Measurements from ENCODE around the gene LACRT. TPM values are rescaled to one million over a fixed set of nuclear protein-coding genes. Genes with fewer than 3 reads are reported as not detected.
A peak's percentile ranks its signal among the peaks of the same experiment; 100 is the strongest.

LACRT gene
- total RNA-seq, 1 donor from 2014 or later: not detected

- Mint-ChIP-seq H3K4me1 (ENCODE audit: low read depth) (peaks cover 2% of the 10 kb centered on the region), H3K9me3 (no peaks in the 10 kb centered on the region), H3K27ac (no peak overlapping the region), H3K36me3 (ENCODE audit: low read depth) (no peaks in the 10 kb centered on the region), H3K4me3 (ENCODE audit: low read depth) (no peak overlapping the region), H3K27me3 (ENCODE audit: low read depth) (peaks cover 10% of the 10 kb centered on the region)
- intact Hi-C loops (cut with micrococcal nuclease): no loop called here
- DNase-seq (ENCODE audit: low spot score): no peak
These were observed 29.3 kb downstream of the LACRT start for GRCh38 chr12:54605138-54605970.

DNA sequence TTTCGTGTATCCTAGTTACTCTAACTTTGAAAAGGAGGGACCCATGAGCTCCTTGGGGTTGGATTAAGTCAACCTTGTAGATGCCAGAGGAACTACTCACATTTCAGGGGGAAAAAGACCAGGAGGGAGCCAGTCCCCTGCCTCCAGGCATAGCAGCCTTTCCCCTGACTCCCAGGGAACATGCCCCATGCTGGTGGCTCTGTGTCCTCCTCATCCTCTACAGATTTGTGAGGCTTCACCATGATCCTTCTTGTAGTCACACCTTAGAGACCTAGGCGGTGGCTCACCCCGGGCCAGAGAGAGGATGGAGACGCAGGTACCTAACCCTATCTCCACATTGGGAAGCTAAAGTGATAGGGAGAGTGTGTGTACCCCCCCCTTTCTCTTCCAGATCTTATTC lies 30.3 kb downstream of the LACRT start:
- H3K9me3 Mint-ChIP-seq: no peaks in the 10 kb centered on the region
- H3K27ac Mint-ChIP-seq: no peak overlapping the region
- H3K4me1 Mint-ChIP-seq (ENCODE audit: low read depth): peaks cover 2% of the 10 kb centered on the region
- H3K4me3 Mint-ChIP-seq (ENCODE audit: low read depth): no peak overlapping the region
- no peak for DNase-seq (ENCODE audit: low spot score)
- peaks cover 14% of the 10 kb centered on the region for H3K27me3 Mint-ChIP-seq (ENCODE audit: low read depth)
- H3K36me3 Mint-ChIP-seq (ENCODE audit: low read depth): no peaks in the 10 kb centered on the region
- intact Hi-C loops (cut with micrococcal nuclease): no loop called here

DNA sequence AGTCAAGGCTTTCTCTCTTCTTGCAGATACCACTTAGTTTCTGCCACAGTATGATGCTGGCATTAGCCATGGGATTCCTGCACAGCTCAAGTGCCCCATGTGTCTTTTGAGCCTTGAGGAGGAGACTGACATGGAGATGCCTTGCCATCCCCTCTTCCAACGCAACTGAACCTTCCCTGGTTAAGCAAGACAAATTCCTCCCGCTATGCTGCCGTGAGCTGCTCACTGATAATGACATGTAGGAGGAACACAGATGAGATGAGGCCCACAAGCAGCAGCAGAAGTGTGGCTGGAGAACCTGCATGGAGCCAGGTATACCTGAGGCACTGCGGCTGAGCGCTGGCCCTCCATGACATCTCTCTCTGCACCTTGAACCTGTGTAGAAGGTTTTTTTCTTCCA lies 30.8 kb downstream of the LACRT start:
- Mint-ChIP-seq H3K9me3 (no peaks in the 10 kb centered on the region), H3K27me3 (ENCODE audit: low read depth) (peaks cover 18% of the 10 kb centered on the region), H3K4me3 (ENCODE audit: low read depth) (no peak overlapping the region), H3K4me1 (ENCODE audit: low read depth) (peaks cover 2% of the 10 kb centered on the region), H3K27ac (no peak overlapping the region), H3K36me3 (ENCODE audit: low read depth) (no peaks in the 10 kb centered on the region)
- intact Hi-C loops (cut with micrococcal nuclease): no loop called here
- no peak for DNase-seq (ENCODE audit: low spot score)

DNA sequence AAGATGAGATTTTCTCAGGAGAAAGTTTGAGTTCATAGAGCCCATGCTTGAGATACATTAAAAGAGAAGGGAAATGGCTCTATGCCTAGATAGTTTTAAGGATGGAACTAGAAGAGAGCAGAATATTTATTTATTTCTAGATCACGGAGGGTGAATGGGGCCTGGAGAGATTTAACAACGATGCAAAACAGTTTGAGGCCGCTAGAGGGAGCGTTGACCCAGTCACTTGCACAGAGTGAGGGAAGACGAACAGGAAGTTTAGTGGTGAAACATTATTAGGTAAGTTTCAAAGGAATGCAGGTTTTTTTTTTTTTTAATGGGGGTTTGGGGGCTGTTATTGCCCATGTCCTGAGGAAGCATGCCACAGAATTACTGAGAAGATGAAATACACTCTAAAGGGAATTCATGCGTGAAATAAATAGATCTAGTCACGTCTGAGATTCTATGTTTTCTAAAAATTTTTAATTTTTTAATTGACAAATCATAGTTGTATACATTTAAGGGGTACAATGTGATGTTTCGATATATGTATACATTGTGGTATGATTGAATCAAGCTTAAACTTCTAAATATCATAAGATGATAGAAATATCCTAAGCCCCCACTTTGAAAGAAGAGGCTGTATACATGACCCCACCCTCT lies 31.4 kb downstream of the LACRT start:
- peaks cover 19% of the 10 kb centered on the region for H3K27me3 Mint-ChIP-seq (ENCODE audit: low read depth)
- intact Hi-C loops (cut with micrococcal nuclease): no loop called here
- peaks cover 2% of the 10 kb centered on the region for H3K4me1 Mint-ChIP-seq (ENCODE audit: low read depth)

GRCh38 chr12:54602661-54603060 lies 32.0 kb downstream of the LACRT start:
- H3K36me3 Mint-ChIP-seq (ENCODE audit: low read depth): no peaks in the 10 kb centered on the region
- H3K27ac Mint-ChIP-seq: no peak overlapping the region
- intact Hi-C loops (cut with micrococcal nuclease): no loop called here
- peaks cover 17% of the 10 kb centered on the region for H3K27me3 Mint-ChIP-seq (ENCODE audit: low read depth)
- DNase-seq (ENCODE audit: low spot score): no peak
- H3K4me3 Mint-ChIP-seq (ENCODE audit: low read depth): no peak overlapping the region
- peaks cover 2% of the 10 kb centered on the region for H3K4me1 Mint-ChIP-seq (ENCODE audit: low read depth)
- H3K9me3 Mint-ChIP-seq: no peaks in the 10 kb centered on the region

More for the DNA sequence above, 31.4 kb downstream of the LACRT start:
- no peaks in the 10 kb centered on the region for H3K36me3 Mint-ChIP-seq (ENCODE audit: low read depth)
- no peak overlapping the region for H3K4me3 Mint-ChIP-seq (ENCODE audit: low read depth)
- no peaks in the 10 kb centered on the region for H3K9me3 Mint-ChIP-seq
- no peak overlapping the region for H3K27ac Mint-ChIP-seq
- DNase-seq (ENCODE audit: low spot score): peak; percentile 52

- Mint-ChIP-seq H3K27me3 (ENCODE audit: low read depth) (peaks cover 12% of the 10 kb centered on the region), H3K36me3 (ENCODE audit: low read depth) (no peaks in the 10 kb centered on the region), H3K27ac (no peak overlapping the region), H3K9me3 (no peaks in the 10 kb centered on the region), H3K4me1 (ENCODE audit: low read depth) (peaks cover 2% of the 10 kb centered on the region), H3K4me3 (ENCODE audit: low read depth) (no peak overlapping the region)
- intact Hi-C loops (cut with micrococcal nuclease): no loop called here
- DNase-seq (ENCODE audit: low spot score): no peak
These were observed 32.9 kb downstream of the LACRT start for GRCh38 chr12:54601841-54602240.

DNA sequence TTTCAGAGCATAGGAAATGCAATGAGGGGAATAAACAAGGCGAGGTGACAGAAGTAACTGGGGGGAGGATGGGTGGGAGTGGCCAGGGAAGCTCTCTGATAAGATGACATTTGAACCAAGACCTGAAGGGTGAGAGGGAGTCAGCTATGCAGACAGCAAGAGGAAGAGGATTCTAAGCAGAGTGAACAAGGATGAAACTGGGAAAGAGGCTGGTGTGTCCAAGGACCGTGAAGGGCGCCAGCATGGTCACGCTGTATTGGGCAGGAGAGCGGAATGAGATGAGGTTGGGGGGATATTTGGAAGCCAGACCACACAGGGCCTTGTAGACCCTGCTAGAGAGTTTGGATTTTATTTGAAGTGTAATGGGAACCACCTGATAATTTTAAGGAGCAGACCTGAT lies 35.7 kb downstream of the LACRT start:
- H3K4me1 Mint-ChIP-seq (ENCODE audit: low read depth): peaks cover 2% of the 10 kb centered on the region
- intact Hi-C loops (cut with micrococcal nuclease): no loop called here
- no peak for DNase-seq (ENCODE audit: low spot score)
- no peaks in the 10 kb centered on the region for H3K36me3 Mint-ChIP-seq (ENCODE audit: low read depth)
- H3K27ac Mint-ChIP-seq: no peak overlapping the region
- H3K9me3 Mint-ChIP-seq: no peaks in the 10 kb centered on the region
- peaks cover 19% of the 10 kb centered on the region for H3K27me3 Mint-ChIP-seq (ENCODE audit: low read depth)
- H3K4me3 Mint-ChIP-seq (ENCODE audit: low read depth): no peak overlapping the region

- peak; percentile 19 for DNase-seq (ENCODE audit: low spot score)
- H3K9me3 Mint-ChIP-seq: no peaks in the 10 kb centered on the region
- H3K36me3 Mint-ChIP-seq (ENCODE audit: low read depth): no peaks in the 10 kb centered on the region
- no peaks in the 10 kb centered on the region for H3K4me1 Mint-ChIP-seq (ENCODE audit: low read depth)
- no peak overlapping the region for H3K27ac Mint-ChIP-seq
- peaks cover 22% of the 10 kb centered on the region for H3K27me3 Mint-ChIP-seq (ENCODE audit: low read depth)
- intact Hi-C loops (cut with micrococcal nuclease): no loop called here
- H3K4me3 Mint-ChIP-seq (ENCODE audit: low read depth): no peak overlapping the region
These were observed 38.2 kb downstream of the LACRT start for GRCh38 chr12:54596526-54596946.

DNA sequence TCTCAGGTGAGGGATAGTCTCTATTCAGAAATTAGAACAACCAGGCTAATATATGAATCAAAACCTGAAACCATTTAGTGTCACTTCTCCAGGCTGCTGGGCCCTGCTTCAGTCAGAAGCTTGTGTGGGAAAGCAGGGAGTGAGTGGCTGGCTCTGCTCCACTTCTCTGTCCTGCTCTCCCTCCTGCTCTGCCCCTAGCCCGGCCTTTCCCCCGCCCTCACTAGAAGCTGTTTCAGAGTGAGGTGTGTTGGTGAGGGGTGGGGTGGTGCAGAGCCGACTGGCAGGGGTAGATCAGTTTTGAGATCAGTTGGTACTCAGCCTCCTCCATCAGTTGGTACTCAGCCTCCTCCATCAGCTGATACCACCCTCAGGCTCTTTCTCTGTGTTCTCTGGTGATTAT lies 39.2 kb downstream of the LACRT start:
- H3K4me3 Mint-ChIP-seq (ENCODE audit: low read depth): no peak overlapping the region
- no peaks in the 10 kb centered on the region for H3K9me3 Mint-ChIP-seq
- H3K4me1 Mint-ChIP-seq (ENCODE audit: low read depth): no peaks in the 10 kb centered on the region
- no peak for DNase-seq (ENCODE audit: low spot score)
- intact Hi-C loops (cut with micrococcal nuclease): no loop called here
- peaks cover 31% of the 10 kb centered on the region for H3K27me3 Mint-ChIP-seq (ENCODE audit: low read depth)
- no peaks in the 10 kb centered on the region for H3K36me3 Mint-ChIP-seq (ENCODE audit: low read depth)
- H3K27ac Mint-ChIP-seq: no peak overlapping the region

DNA sequence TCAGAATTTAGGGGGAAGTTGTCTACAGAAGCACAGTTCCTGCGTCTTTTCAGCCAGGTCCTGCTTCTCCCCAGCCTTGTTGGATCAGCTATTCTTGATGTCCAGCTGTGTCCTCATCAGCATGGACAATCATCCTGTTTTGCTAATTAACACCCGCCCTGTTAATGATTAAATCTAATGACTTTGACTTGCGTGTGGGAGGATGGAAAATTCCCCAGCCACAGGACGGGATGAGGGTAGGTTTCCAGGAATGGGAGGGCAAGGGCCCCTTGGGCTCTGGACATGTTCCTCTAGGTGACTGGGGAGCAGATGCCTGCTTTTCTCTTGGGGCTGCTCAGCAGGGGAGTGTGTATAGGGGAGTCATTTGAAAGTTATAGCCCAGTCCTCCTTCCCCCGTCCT lies 41.0 kb downstream of the LACRT start:
- Mint-ChIP-seq H3K4me1 (ENCODE audit: low read depth) (no peaks in the 10 kb centered on the region), H3K9me3 (no peaks in the 10 kb centered on the region), H3K27ac (no peak overlapping the region), H3K36me3 (ENCODE audit: low read depth) (no peaks in the 10 kb centered on the region), H3K4me3 (ENCODE audit: low read depth) (no peak overlapping the region), H3K27me3 (ENCODE audit: low read depth) (peaks cover 38% of the 10 kb centered on the region)
- intact Hi-C loops (cut with micrococcal nuclease): no loop called here
- DNase-seq (ENCODE audit: low spot score): no peak

- H3K9me3 Mint-ChIP-seq: no peaks in the 10 kb centered on the region
- no peaks in the 10 kb centered on the region for H3K36me3 Mint-ChIP-seq (ENCODE audit: low read depth)
- intact Hi-C loops (cut with micrococcal nuclease): no loop called here
- H3K27me3 Mint-ChIP-seq (ENCODE audit: low read depth): peaks cover 38% of the 10 kb centered on the region
- H3K4me1 Mint-ChIP-seq (ENCODE audit: low read depth): no peaks in the 10 kb centered on the region
- H3K4me3 Mint-ChIP-seq (ENCODE audit: low read depth): no peak overlapping the region
- no peak overlapping the region for H3K27ac Mint-ChIP-seq
- no peak for DNase-seq (ENCODE audit: low spot score)
These were observed 41.6 kb downstream of the LACRT start for GRCh38 chr12:54593135-54593534.

- Mint-ChIP-seq H3K4me1 (ENCODE audit: low read depth) (no peaks in the 10 kb centered on the region), H3K36me3 (ENCODE audit: low read depth) (no peaks in the 10 kb centered on the region), H3K9me3 (no peaks in the 10 kb centered on the region), H3K4me3 (ENCODE audit: low read depth) (no peak overlapping the region), H3K27ac (no peak overlapping the region), H3K27me3 (ENCODE audit: low read depth) (peaks cover 45% of the 10 kb centered on the region)
- intact Hi-C loops (cut with micrococcal nuclease): no loop called here
- no peak for DNase-seq (ENCODE audit: low spot score)
These were observed 42.4 kb downstream of the LACRT start for GRCh38 chr12:54592316-54592715.

- no peak for DNase-seq (ENCODE audit: low spot score)
- H3K36me3 Mint-ChIP-seq (ENCODE audit: low read depth): no peaks in the 10 kb centered on the region
- no peaks in the 10 kb centered on the region for H3K9me3 Mint-ChIP-seq
- H3K4me3 Mint-ChIP-seq (ENCODE audit: low read depth): no peak overlapping the region
- H3K4me1 Mint-ChIP-seq (ENCODE audit: low read depth): no peaks in the 10 kb centered on the region
- no peak overlapping the region for H3K27ac Mint-ChIP-seq
- H3K27me3 Mint-ChIP-seq (ENCODE audit: low read depth): peaks cover 51% of the 10 kb centered on the region
- intact Hi-C loops (cut with micrococcal nuclease): no loop called here
These were observed 43.6 kb downstream of the LACRT start for GRCh38 chr12:54590978-54591591.
